GM10847 (cell line): ENCODE results near the gene METTL9.

Source experiments
- POLR2A ChIP-seq: IDR thresholded peaks from 2 replicates; pipeline ENCODE4 v1.6.1; 2011; ENCODE audit not compliant: insufficient read length; ENCODE audit errors: extremely low read depth

METTL9 gene

GRCh38 chr16:21599122-21600030 lies at the start of gene METTL9:
TSS of gene METTL9 (plus strand) at chr16:21599577. CDS start at chr16:21599734, 157 bp downstream.
- TF ChIP-seq POLR2A, result peak; percentile 72

GRCh38 chr16:21554795-21555585 lies 44.4 kb upstream of the METTL9 start:
- no peak for TF ChIP-seq POLR2A

GRCh38 chr16:21560462-21560861 lies 38.9 kb upstream of the METTL9 start:
- TF ChIP-seq POLR2A, result no peak

GRCh38 chr16:21563676-21564075 lies 35.7 kb upstream of the METTL9 start:
- TF ChIP-seq POLR2A, result no peak

GRCh38 chr16:21565507-21565860 lies 33.9 kb upstream of the METTL9 start:
- TF ChIP-seq POLR2A, result no peak

- TF ChIP-seq POLR2A, result no peak
Observed at GRCh38 chr16:21565861-21566669, 33.3 kb upstream of the METTL9 start.

GRCh38 chr16:21566891-21567414 lies 32.4 kb upstream of the METTL9 start:
- no peak for TF ChIP-seq POLR2A

- no peak for TF ChIP-seq POLR2A
Observed at GRCh38 chr16:21568502-21569189, 30.7 kb upstream of the METTL9 start.

GRCh38 chr16:21570676-21571017 lies 28.7 kb upstream of the METTL9 start:
- TF ChIP-seq POLR2A, result no peak

- no peak for TF ChIP-seq POLR2A
Observed at GRCh38 chr16:21574372-21574771, 25.0 kb upstream of the METTL9 start.

GRCh38 chr16:21580807-21581206 lies 18.6 kb upstream of the METTL9 start:
- no peak for TF ChIP-seq POLR2A

- TF ChIP-seq POLR2A, result no peak
Observed at GRCh38 chr16:21584817-21585216, 14.6 kb upstream of the METTL9 start.

GRCh38 chr16:21589551-21589950 lies 9.8 kb upstream of the METTL9 start:
- TF ChIP-seq POLR2A, result no peak

- TF ChIP-seq POLR2A, result no peak
Observed at GRCh38 chr16:21590287-21590686, 9.1 kb upstream of the METTL9 start.

GRCh38 chr16:21590796-21591195 lies 8.6 kb upstream of the METTL9 start:
- no peak for TF ChIP-seq POLR2A
